GM18507 (cell line): ENCODE results near the gene RET.

ENCODE experiments used
- DNase-seq: peaks from one replicate; pipeline ENCODE4 v3.0.0; 2011; ENCODE audit warnings: low read depth; ENCODE audit not compliant: insufficient read length; ENCODE audit errors: extremely low spot score
- FAIRE-seq: peaks from 2 replicates; lab custom pipeline; 2011; peaks lifted over from hg19 to GRCh38; lab: Jason Lieb, UNC

RET gene

GRCh38 chr10:43126759-43127424 lies 50.0 kb downstream of the RET start:
- DNase-seq, result no peak
- FAIRE-seq, result peak; percentile 52

DNA sequence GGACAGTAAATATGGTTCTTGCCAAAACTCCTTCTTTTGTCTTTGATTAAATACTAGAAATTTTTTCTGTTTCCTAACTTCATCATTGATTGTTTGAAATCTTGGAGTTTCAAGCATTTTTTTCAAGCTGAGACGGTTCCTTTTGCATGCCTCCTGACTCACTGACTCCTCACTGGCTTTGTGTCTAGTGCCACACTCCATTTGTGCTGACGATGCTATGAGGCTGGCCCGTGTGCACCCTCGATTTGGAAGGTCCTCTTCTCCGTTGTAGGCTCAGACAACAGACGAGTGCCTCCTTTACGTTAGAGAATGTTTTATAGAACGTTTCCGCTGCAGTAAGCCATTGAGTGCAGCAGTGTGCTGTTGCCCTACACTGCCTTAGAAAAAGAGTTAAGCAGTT lies 50.6 kb downstream of the RET start:
- no peak for FAIRE-seq
- no peak for DNase-seq

DNA sequence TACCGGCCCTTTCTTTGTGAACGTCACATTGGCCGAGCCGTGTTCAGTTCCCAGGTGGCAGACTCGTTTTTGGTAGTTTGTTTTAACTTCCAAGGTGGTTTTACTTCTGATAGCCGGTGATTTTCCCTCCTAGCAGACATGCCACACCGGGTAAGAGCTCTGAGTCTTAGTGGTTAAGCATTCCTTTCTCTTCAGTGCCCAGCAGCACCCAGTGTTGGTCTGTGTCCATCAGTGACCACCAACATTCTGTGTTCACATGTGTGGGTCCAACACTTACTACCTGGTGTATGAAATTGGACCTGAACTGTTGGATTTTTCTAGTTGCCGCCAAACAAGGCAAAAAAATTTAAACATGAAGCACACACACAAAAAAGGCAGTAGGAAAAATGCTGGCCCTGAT lies 51.5 kb downstream of the RET start:
- DNase-seq (no peak), FAIRE-seq (no peak)

GRCh38 chr10:43128958-43129706 lies 52.3 kb downstream of the RET start:
- peak; percentile 62 for FAIRE-seq
- DNase-seq, result no peak

- FAIRE-seq (no peak), DNase-seq (no peak)
Measured at GRCh38 chr10:43130770-43131171, 53.9 kb downstream of the RET start.

- no peak for DNase-seq
- FAIRE-seq, result no peak
Measured at GRCh38 chr10:43131256-43131655, 54.4 kb downstream of the RET start.

GRCh38 chr10:43131906-43132305 lies 55.0 kb downstream of the RET start:
- FAIRE-seq, result no peak
- DNase-seq, result no peak

DNA sequence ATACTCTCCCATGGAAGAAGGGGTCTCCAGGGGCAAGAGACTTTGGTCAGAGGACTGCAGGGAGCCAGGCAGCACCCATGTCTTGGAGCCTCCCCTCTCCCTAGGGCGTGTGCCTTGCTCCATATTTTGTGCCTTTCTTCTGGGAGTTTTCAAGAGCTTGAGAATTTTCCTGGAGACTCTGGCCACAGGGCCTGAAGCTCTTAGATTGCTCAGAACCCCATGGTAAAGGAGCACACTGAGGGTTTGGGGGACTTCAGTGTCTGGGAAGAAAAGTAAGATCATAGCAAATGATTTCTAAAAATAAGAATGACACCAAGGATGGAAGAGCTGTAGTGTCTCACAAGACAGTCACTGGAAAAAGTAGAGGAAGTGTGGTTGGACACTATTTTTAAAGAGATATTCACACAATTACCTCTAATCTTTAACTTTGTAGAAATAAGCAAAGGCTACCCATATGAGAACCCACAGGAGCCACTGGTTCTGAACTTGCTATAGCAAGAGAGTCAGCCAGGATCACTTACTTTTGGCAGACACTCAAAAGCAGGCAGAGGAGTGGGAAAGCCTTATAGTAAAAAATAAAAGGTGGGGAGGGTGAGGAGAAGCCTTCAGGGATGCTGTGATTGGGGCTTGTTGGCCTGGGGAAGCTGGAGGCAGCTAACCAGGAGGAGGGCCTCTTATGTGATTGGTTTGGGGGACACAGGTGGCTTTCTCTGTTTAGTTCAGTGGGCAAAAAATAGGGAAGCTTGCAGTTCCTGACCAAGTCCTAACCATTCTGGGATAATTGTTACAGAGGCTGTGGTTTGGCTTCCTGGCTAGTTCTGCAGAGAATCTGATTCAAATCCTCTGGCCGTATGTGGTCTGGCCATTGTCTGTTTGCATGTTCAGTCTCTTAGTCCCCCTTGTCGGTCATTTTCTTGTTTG lies 56.3 kb downstream of the RET start:
- no peak for DNase-seq
- FAIRE-seq, result no peak

- FAIRE-seq (no peak), DNase-seq (no peak)
Measured at GRCh38 chr10:43134126-43134905, 57.4 kb downstream of the RET start.

DNA sequence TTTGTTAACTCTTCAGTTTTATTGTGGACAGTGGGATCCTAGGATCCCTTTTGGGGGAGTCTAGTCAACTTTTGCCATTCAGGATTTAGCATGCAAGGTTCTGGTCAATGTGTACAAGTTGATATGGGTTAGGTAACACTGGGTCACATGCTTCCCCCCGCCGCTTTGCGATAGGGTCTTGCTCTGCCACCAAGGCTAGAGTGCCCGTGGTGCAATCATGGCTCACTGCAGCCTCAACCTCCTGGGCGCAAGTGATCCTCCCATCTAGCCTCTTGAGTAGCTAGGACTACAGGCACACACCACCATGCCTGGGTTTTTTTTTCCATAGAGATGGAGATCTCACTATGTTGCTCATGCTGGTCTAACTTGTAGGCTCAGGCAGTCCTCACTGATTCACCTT lies 58.2 kb downstream of the RET start:
- FAIRE-seq, result no peak
- DNase-seq, result no peak

GRCh38 chr10:43135656-43136055 lies 58.8 kb downstream of the RET start:
- FAIRE-seq, result no peak
- no peak for DNase-seq

- no peak for FAIRE-seq
- no peak for DNase-seq
Measured at GRCh38 chr10:43136432-43136831, 59.6 kb downstream of the RET start.

- DNase-seq (no peak), FAIRE-seq (no peak)
Measured at GRCh38 chr10:43136995-43137716, 60.3 kb downstream of the RET start.

GRCh38 chr10:43137717-43138020 lies 60.8 kb downstream of the RET start:
- FAIRE-seq (no peak), DNase-seq (no peak)

DNA sequence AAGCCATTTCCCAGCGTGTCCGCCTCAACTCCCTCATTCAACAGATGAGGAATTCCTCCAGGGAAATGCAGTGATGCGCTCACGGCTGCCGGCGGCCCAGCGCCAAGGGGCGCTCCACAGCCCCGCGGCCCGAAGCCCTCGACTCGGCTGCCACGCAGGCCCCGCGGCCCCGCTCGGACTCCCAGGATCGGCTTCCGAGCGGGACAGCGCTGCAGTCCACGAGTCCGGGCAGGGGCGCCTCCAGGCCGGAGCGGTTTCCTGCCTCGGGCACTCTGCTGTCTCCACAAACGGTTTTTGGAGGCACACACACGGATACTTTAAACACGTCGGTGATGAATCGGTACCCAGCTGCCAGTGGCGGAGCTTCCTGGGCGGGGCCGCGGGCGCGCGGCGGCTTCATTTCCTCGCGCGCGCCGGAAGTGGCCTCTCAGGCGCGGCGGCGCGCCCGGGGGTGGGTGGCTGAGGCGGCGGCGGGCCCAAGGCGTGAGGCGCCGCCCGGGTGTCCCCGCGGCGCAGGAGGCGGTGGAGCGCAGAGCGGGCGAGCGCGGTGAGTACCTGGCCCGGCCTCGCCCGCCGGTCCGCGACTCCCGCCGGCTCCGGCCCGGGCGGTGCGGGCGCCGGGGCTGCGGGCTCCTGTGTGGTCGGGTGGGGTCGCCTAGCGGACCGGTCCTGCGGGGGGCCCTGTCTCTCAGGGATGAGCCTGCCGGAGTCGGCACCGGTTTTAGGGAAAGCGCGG lies 61.3 kb downstream of the RET start, which contains the start of gene CSGALNACT2:
Gene CSGALNACT2, plus strand, starts transcription at position 425 of the 736 bp plus-strand sequence. CDS start 16,705 bp downstream, outside the sequence.
- DNase-seq, result peak; percentile 82
- FAIRE-seq, result peak; percentile 81

- DNase-seq (no peak), FAIRE-seq (peak; percentile 81)
Measured at GRCh38 chr10:43138757-43139241, 61.9 kb downstream of the RET start.

DNA sequence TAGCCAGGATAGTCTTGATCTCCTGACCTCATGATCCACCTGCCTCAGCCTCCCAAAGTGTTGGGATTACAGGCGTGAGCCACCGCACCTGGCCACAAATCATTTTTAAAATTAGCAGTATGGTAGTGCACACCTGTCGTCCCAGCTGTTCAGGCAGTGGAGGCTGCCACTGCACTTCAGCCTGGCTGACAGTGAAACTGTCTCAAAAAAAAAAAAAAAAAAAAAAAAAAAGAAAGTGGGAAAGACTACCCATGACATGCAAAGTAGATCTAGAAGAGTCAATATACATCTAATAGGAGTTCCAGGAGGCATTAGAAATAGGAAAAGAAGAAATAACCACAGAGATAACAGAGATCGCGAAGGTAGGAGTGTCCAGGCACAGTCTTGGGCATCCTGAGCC lies 64.6 kb downstream of the RET start:
- DNase-seq (no peak), FAIRE-seq (no peak)

DNA sequence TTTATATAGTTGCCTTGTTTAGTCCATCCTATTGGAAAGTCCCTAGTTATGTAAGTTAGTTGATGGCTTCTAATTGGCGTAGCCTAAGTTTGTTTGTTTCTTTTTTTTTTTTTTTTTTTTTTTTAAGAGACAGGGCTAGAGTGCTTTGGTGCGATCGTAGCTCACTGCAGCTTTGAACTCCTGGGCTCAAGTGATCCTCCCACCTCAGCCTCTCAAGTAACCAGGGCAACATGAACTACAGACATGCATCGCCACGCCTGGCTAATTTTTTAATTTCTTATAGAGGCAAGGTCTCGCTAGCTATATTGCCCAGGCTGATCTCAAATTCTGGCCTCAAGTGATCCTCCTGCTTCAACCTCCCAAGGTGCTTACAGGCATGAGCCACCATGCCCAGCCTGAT lies 68.4 kb downstream of the RET start:
- FAIRE-seq, result no peak

More for the DNA sequence above, 68.4 kb downstream of the RET start:
- no peak for DNase-seq
